Measurements from ENCODE around the gene RGS12. TPM values are rescaled to one million over a fixed set of nuclear protein-coding genes. Genes with fewer than 3 reads are reported as not detected.

RGS12 gene
- total and polyA plus RNA-seq, 2 of the 8 experiments (the other 6 are each of a cell fraction or from before 2014, with no cell fraction given), result 6.0 to 16.4 TPM

- H3K9me3 ChIP-seq (ENCODE audit: insufficient read depth in 2 of 2, low read depth in 1 of 2, low read length in 1 of 2), result no peaks in the 10 kb centered on the region
- H3K79me2 ChIP-seq (ENCODE audit: control insufficient read depth in 1 of 2, insufficient read depth in 2 of 2, low read length in 2 of 2), result no peaks in the 10 kb centered on the region
- no peak overlapping the region for H3K23ac ChIP-seq (ENCODE audit: insufficient read length)
- H2AFZ ChIP-seq (ENCODE audit: low read length), result no peak overlapping the region
- WGBS, 2 experiments (ENCODE audit: extremely low coverage in 1 of 2, insufficient coverage in 1 of 2, insufficient read length in 1 of 2, insufficient replicate concordance in 2 of 2, low coverage in 1 of 2, low lambda C conversion rate in 2 of 2, missing lambda C conversion rate in 1 of 2), result 87% methylated on average over 7 of the region's 7 CpGs; no CpG with 5 or more reads in 1 of the 2 experiments
- no peak overlapping the region for H2BK15ac ChIP-seq (ENCODE audit: low read length)
- H3K23me2 ChIP-seq (ENCODE audit: low read depth, low read length), result no peaks in the 10 kb centered on the region
- DNase-seq (ENCODE audit: low read depth in 1 of 2, low spot score in 2 of 2) (no peak), FAIRE-seq (no peak)
- H3K14ac ChIP-seq (ENCODE audit: insufficient read length), result no peak overlapping the region
- H2BK120ac ChIP-seq (replicated peaks; ENCODE audit: low read depth, low read length), result no peak overlapping the region
- no peak overlapping the region for H2BK12ac ChIP-seq (ENCODE audit: low read depth, low read length)
- no peak overlapping the region for H3K27ac ChIP-seq (ENCODE audit: low read depth, low read length)
- H3K9ac ChIP-seq (replicated peaks in 1 of 4; ENCODE audit: extremely low read depth in 1 of 4, low read depth in 3 of 4, low read length in 3 of 4), result no peak overlapping the region
- TF ChIP-seq CTBP2 (IDR thresholded peaks at IDR 0.05; ENCODE audit: borderline replicate concordance, insufficient read depth, insufficient read length, low read length), result no peak
- TF ChIP-seq NRF1 (IDR thresholded peaks at IDR 0.05; ENCODE audit: low read depth, low read length), result no peak
- no peak for TF ChIP-seq RAD21 (IDR thresholded peaks at IDR 0.05 in 1 of 2, conservative IDR thresholded peaks at IDR 0.05 in 1 of 2; ENCODE audit: low read depth in 2 of 2, low read length in 2 of 2)
- no peak for TF ChIP-seq RFX5 (IDR thresholded peaks at IDR 0.05; ENCODE audit: borderline replicate concordance, low read depth, low read length)
- no peak for TF ChIP-seq FOSL1 (IDR thresholded peaks at IDR 0.05; ENCODE audit: insufficient read depth, low read depth, low read length)
- ChIA-PET POLR2A (ENCODE audit: partially characterized antibody) (interaction anchor here (0.6 kb wide), 1 partner anchor 100 kb away, joined by 3 read pairs; no protein-coding TSS in a partner anchor), CTCF (ENCODE audit: partially characterized antibody) (interaction anchor here (1.5 to 12.2 kb wide), 3 partner anchors 16 to 145 kb away, joined by 4 to 124 read pairs (median 5); no protein-coding TSS in a partner anchor)
- no peak overlapping the region for H2BK5ac ChIP-seq (ENCODE audit: low read depth, low read length)
- no peak overlapping the region for H3K56ac ChIP-seq (replicated peaks; ENCODE audit: insufficient read length, low read depth, low read length)
- no peak overlapping the region for H4K5ac ChIP-seq (ENCODE audit: insufficient read length, low read depth, low read length)
- H2BK20ac ChIP-seq (ENCODE audit: low read length), result no peak overlapping the region
- H3K4ac ChIP-seq (replicated peaks; ENCODE audit: insufficient read length, low read depth, low read length), result no peak overlapping the region
- H4K20me1 ChIP-seq (replicated peaks in 1 of 2; ENCODE audit: control insufficient read depth in 1 of 2, insufficient read depth in 2 of 2, low read length in 2 of 2), result peaks cover 4 to 12% of the 10 kb centered on the region in 2 experiments
- no peak overlapping the region for H3K18ac ChIP-seq (ENCODE audit: extremely low read depth, low read length)
- H3K36me3 ChIP-seq (ENCODE audit: control insufficient read depth in 2 of 4, insufficient read depth in 4 of 4, low read length in 3 of 4), result no peaks in the 10 kb centered on the region
- H3K79me1 ChIP-seq (ENCODE audit: low read depth, low read length), result no peaks in the 10 kb centered on the region; the same call in 1 of the 2 replicates
- H4K91ac ChIP-seq (replicated peaks; ENCODE audit: insufficient read length, low read length), result no peak overlapping the region
- no peaks in the 10 kb centered on the region for H3K27me3 ChIP-seq (replicated peaks in 1 of 4; ENCODE audit: control insufficient read depth in 3 of 4, extremely low read depth in 1 of 4, insufficient read depth in 3 of 4, low read length in 3 of 4)
- no peak overlapping the region for H2AK5ac ChIP-seq (ENCODE audit: low read depth, low read length)
- H3K4me2 ChIP-seq (ENCODE audit: insufficient read depth in 1 of 2, low read depth in 2 of 2, low read length in 2 of 2), result no peak overlapping the region
- H3K4me3 ChIP-seq (ENCODE audit: extremely low read depth in 1 of 4, insufficient read depth in 2 of 4, low read depth in 3 of 4, low read length in 4 of 4), result no peak overlapping the region
- peaks cover 0 to 2% (median 0%) of the 10 kb centered on the region in 4 experiments; a peak in 3 of 7 replicates for H3K4me1 ChIP-seq (replicated peaks in 1 of 4; ENCODE audit: control insufficient read depth in 3 of 4, insufficient read depth in 4 of 4, low read length in 3 of 4)
- H4K8ac ChIP-seq (ENCODE audit: extremely low read depth, insufficient read depth, low read length), result no peak overlapping the region
These were observed 43.2 kb downstream of the RGS12 start for GRCh38 chr4:3335982-3336381.

Measured in H1 (cell line).